Vagina (tissue), 2 donors: ENCODE results near the gene ZNF500.

Source experiments
- POLR2A ChIP-seq, 2 donors: fragments of 450-650 bp; IDR thresholded peaks; one replicate each; pipeline ENCODE4 v1.6.1; 2017; ENCODE audit warnings: antibody characterized with exemption in 2 of 2, mild to moderate bottlenecking in 2 of 2, moderate library complexity in 2 of 2
- POLR2AphosphoS5 ChIP-seq, 2 donors: sonication (generic); formaldehyde crosslinking; IDR thresholded peaks; one replicate each; pipeline ENCODE4 v1.9.0; 2017; ENCODE audit warnings: antibody characterized with exemption in 2 of 2, mild to moderate bottlenecking in 2 of 2, low read depth in 1 of 2; ENCODE audit not compliant: insufficient read depth in 1 of 2
- TF ChIP-seq, protein P1 (sequence below), 3 experiments: fragments of 450-650 bp in 2 of 3; fragments of 200-600 bp in 1 of 3; sonication (generic) in 1 of 3; IDR thresholded peaks; one replicate each; pipeline ENCODE4 v1.5.1; 2017 to 2019; ENCODE audit warnings: antibody characterized with exemption in 3 of 3, mild to moderate bottlenecking in 2 of 3, moderate library complexity in 2 of 3

DNA sequence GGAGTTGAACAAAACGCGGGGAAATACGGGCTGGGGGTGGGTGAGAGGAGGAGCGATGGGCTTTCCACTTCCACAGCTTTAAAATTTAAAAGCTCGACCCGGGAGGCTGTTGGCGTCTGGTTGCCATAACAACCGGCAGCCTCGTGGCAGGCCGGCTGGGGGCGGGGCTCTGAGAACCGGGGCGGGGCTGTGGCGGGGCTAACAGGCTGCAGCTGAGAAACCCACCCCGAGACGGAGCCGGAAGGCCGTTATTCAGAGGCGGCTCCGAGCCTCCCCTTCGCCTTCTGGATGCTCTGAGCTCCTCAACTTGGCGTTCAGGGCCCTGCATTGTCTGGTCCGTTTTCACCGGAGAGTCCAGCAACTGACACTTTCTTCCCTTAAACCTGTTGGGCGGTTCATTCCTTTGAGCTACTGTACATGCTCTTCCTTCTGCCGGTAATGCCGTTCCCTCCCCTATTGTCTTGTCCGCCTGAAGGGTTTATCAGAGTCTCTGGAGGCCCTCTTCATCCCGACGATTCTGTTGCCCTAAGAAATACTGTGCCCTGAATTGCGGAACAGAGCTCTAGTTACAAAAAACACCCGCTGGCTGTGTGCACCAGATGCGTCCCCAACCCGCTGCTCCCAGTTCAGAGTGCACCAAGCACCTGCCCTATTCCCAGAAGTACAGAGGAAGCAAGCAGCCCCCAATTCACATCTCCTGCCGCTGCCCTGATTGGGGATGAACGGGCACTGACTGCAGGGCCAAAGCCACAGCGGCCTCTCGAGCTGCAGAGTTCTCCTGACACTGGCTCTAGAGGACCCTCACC lies 32.0 kb downstream of the ZNF500 start:
- TF ChIP-seq, protein P1, sequence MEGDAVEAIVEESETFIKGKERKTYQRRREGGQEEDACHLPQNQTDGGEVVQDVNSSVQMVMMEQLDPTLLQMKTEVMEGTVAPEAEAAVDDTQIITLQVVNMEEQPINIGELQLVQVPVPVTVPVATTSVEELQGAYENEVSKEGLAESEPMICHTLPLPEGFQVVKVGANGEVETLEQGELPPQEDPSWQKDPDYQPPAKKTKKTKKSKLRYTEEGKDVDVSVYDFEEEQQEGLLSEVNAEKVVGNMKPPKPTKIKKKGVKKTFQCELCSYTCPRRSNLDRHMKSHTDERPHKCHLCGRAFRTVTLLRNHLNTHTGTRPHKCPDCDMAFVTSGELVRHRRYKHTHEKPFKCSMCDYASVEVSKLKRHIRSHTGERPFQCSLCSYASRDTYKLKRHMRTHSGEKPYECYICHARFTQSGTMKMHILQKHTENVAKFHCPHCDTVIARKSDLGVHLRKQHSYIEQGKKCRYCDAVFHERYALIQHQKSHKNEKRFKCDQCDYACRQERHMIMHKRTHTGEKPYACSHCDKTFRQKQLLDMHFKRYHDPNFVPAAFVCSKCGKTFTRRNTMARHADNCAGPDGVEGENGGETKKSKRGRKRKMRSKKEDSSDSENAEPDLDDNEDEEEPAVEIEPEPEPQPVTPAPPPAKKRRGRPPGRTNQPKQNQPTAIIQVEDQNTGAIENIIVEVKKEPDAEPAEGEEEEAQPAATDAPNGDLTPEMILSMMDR (IDR thresholded peaks at IDR 0.05) = no peak
- TF ChIP-seq POLR2AphosphoS5 (IDR thresholded peaks at IDR 0.05; ENCODE audit: insufficient read depth in 1 of 2, low read depth in 1 of 2) (peak in 1 of 2 donors; percentile 43), POLR2A (IDR thresholded peaks at IDR 0.05) (no peak)
